Memory B cell (primary cell): ENCODE data around the gene SPINK4.

Experiments used
- ATAC-seq: fragments of 150-1000 bp; cut with Tn5 transposase; 2 replicates; pipeline ENCODE4 v1.10.0; 2021; ENCODE audit warnings: low read depth, mild to moderate bottlenecking, moderate library complexity
- DNase-seq, 2 donors: peaks; one replicate each; pipeline ENCODE4 v3.0.0; 2022; ENCODE audit warnings: low spot score in 2 of 2
- H3K27ac Mint-ChIP-seq: one replicate; pipeline ENCODE4 v1.8.0; 2022; ENCODE audit warnings: mild to moderate bottlenecking, moderate library complexity, mixed read lengths
- H3K27me3 Mint-ChIP-seq: one replicate; pipeline ENCODE4 v1.8.0; 2022; ENCODE audit warnings: mixed read lengths
- H3K36me3 Mint-ChIP-seq: one replicate; pipeline ENCODE4 v1.8.0; 2022; ENCODE audit warnings: mild to moderate bottlenecking, mixed read lengths
- H3K4me1 Mint-ChIP-seq: one replicate; pipeline ENCODE4 v1.8.0; 2022; ENCODE audit warnings: mixed read lengths
- H3K4me3 Mint-ChIP-seq: one replicate; pipeline ENCODE4 v1.8.0; 2022; ENCODE audit warnings: mild to moderate bottlenecking, moderate library complexity, mixed read lengths
- H3K9me3 Mint-ChIP-seq: one replicate; pipeline ENCODE4 v1.8.0; 2022; ENCODE audit warnings: mixed read lengths

SPINK4 gene

DNA sequence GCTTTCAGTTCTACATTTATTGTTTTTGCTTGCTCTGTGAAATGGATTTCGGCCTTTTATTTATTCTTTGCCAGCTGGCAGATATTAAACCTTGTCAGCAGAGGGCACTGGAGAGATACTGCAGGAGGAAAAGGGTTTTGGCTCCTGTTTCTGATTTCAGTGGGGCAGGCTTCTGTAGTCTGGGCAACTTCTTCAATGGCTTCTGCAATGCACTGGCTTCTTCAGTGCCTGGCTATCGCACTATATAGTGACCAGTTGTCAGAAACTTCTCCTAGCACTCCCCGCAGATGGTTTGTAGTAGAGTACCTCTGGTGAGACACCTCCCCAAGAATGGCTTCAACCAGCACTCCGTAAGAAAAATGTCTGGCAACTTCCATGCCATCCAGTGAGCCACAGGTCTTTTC lies 47.1 kb downstream of the SPINK4 start:
- H3K4me1 Mint-ChIP-seq: peaks cover 8% of the 10 kb centered on the region
- ATAC-seq: no peak
- H3K36me3 Mint-ChIP-seq: peaks cover 8% of the 10 kb centered on the region
- H3K27me3 Mint-ChIP-seq: no peaks in the 10 kb centered on the region
- peak overlapping the region; percentile 69 for H3K27ac Mint-ChIP-seq
- no peaks in the 10 kb centered on the region for H3K9me3 Mint-ChIP-seq
- no peak overlapping the region for H3K4me3 Mint-ChIP-seq
- peak; percentile 54 to 68 for DNase-seq

GRCh38 chr9:33288235-33288634 lies 48.3 kb downstream of the SPINK4 start:
- H3K36me3 Mint-ChIP-seq: peaks cover 12% of the 10 kb centered on the region
- no peak overlapping the region for H3K4me3 Mint-ChIP-seq
- H3K9me3 Mint-ChIP-seq: no peaks in the 10 kb centered on the region
- DNase-seq (no peak), ATAC-seq (no peak)
- peaks cover 17% of the 10 kb centered on the region for H3K4me1 Mint-ChIP-seq
- no peaks in the 10 kb centered on the region for H3K27me3 Mint-ChIP-seq
- no peak overlapping the region for H3K27ac Mint-ChIP-seq

- Mint-ChIP-seq H3K4me3 (no peak overlapping the region), H3K27ac (peak overlapping the region; percentile 99), H3K27me3 (no peaks in the 10 kb centered on the region), H3K4me1 (peaks cover 20% of the 10 kb centered on the region), H3K36me3 (peaks cover 14% of the 10 kb centered on the region), H3K9me3 (no peaks in the 10 kb centered on the region)
- ATAC-seq (no peak), DNase-seq (no peak)
Observed at GRCh38 chr9:33288828-33289483, 49.0 kb downstream of the SPINK4 start.

- peaks cover 22% of the 10 kb centered on the region for H3K4me1 Mint-ChIP-seq
- peak overlapping the region; percentile 99 for H3K27ac Mint-ChIP-seq
- ATAC-seq: no peak
Observed at GRCh38 chr9:33289496-33289895, 49.5 kb downstream of the SPINK4 start.

GRCh38 chr9:33289936-33290246 lies 49.9 kb downstream of the SPINK4 start:
- peak overlapping the region; percentile 99 for H3K27ac Mint-ChIP-seq
- H3K27me3 Mint-ChIP-seq: no peaks in the 10 kb centered on the region
- H3K4me3 Mint-ChIP-seq: peak overlapping the region; percentile 97
- no peak for DNase-seq
- H3K4me1 Mint-ChIP-seq: peaks cover 26% of the 10 kb centered on the region
- peaks cover 19% of the 10 kb centered on the region for H3K36me3 Mint-ChIP-seq
- ATAC-seq: no peak
- H3K9me3 Mint-ChIP-seq: no peaks in the 10 kb centered on the region

More at GRCh38 chr9:33289496-33289895, 49.5 kb downstream of the SPINK4 start:
- Mint-ChIP-seq H3K4me3 (peak overlapping the region; percentile 97), H3K27me3 (no peaks in the 10 kb centered on the region), H3K36me3 (peaks cover 15% of the 10 kb centered on the region), H3K9me3 (no peaks in the 10 kb centered on the region)
- peak in 1 of 2 donors; percentile 25 for DNase-seq

DNA sequence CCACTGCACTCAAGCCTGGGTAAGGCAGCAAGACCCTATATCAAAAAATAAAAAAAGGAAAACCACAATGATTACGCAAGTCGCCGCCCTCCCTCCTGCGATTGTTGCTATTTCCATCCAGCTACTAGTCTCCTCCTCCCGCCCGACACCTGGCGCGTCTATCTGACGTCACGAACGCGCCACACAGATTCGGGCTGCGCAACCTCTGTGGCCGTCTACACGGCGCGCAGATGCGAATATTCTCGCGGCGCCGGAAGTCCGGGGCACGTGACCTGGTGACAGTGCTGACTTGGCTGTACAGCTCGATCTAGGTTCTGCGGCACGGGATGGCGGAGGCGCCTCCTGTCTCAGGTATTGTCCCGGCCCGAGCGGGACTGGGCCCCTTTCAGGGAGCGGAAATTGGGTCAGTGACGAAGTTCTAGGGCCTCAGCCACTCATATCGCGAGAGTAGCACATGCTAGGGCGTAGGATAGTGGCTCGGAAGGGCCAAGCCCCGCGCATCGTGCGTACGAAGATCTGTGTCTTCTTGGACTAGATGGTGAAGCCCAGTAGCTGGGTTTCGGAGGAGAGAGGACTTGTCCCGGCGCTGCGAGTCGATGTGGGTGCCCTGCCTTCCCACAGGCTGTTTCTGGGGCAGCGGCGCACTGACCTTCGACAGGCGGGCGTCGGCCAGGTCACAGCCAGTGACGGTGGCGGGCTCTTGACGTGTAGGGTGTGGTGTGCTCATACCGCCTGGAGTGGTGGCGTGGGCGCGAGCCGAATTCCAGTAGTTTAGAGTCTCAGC lies 50.5 kb downstream of the SPINK4 start, which contains the start of gene NFX1:
TSS of gene NFX1 (plus strand) at position 270 of the 784 bp plus-strand sequence. CDS start at position 327, 57 bp downstream.
- Mint-ChIP-seq H3K4me1 (peaks cover 29% of the 10 kb centered on the region), H3K4me3 (peak within 1 kb of the TSS; percentile 97), H3K27me3 (no peaks in the 10 kb centered on the region), H3K9me3 (no peaks in the 10 kb centered on the region), H3K36me3 (peaks cover 20% of the 10 kb centered on the region), H3K27ac (peak within 1 kb of the TSS; percentile 99)
- ATAC-seq (peak; percentile 82), DNase-seq (peak; percentile 95 to 96)

DNA sequence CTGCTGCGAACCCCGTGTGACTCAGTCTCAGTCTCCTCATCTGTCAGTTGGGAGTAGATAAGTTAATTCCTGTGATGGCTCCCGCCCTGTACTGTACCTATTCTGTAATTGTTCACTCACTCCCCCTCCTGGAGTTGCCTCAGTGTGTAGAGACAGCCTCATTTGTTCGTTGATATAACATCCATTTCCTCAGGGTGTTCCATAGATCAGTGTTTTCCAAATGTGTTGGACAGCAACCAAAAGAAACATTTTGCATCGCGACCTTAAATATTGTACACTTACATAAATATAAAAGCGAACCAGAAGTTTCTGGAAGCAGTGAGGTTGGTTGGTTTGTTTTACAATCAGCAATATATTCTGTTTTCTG lies 51.0 kb downstream of the SPINK4 start:
- H3K4me3 Mint-ChIP-seq: peak overlapping the region; percentile 97
- peak overlapping the region; percentile 99 for H3K27ac Mint-ChIP-seq
- DNase-seq (no peak), ATAC-seq (no peak)
- H3K27me3 Mint-ChIP-seq: no peaks in the 10 kb centered on the region
- peaks cover 33% of the 10 kb centered on the region for H3K4me1 Mint-ChIP-seq
- peaks cover 23% of the 10 kb centered on the region for H3K36me3 Mint-ChIP-seq
- no peaks in the 10 kb centered on the region for H3K9me3 Mint-ChIP-seq

- Mint-ChIP-seq H3K36me3 (peaks cover 29% of the 10 kb centered on the region), H3K27ac (peak overlapping the region; percentile 87), H3K27me3 (no peaks in the 10 kb centered on the region), H3K9me3 (no peaks in the 10 kb centered on the region), H3K4me3 (peak overlapping the region; percentile 97), H3K4me1 (peaks cover 39% of the 10 kb centered on the region)
- DNase-seq: no peak
- no peak for ATAC-seq
Observed at GRCh38 chr9:33291901-33292300, 51.9 kb downstream of the SPINK4 start.

- peaks cover 57% of the 10 kb centered on the region for H3K4me1 Mint-ChIP-seq
- H3K4me3 Mint-ChIP-seq: no peak overlapping the region
- H3K27me3 Mint-ChIP-seq: no peaks in the 10 kb centered on the region
- DNase-seq (no peak), ATAC-seq (no peak)
- peak overlapping the region; percentile 87 for H3K27ac Mint-ChIP-seq
- H3K9me3 Mint-ChIP-seq: no peaks in the 10 kb centered on the region
- peaks cover 39% of the 10 kb centered on the region for H3K36me3 Mint-ChIP-seq
Observed at GRCh38 chr9:33293782-33294181, 53.8 kb downstream of the SPINK4 start.

- peaks cover 39% of the 10 kb centered on the region for H3K36me3 Mint-ChIP-seq
- peak overlapping the region; percentile 97 for H3K27ac Mint-ChIP-seq
Observed at GRCh38 chr9:33294670-33295432, 54.9 kb downstream of the SPINK4 start.

DNA sequence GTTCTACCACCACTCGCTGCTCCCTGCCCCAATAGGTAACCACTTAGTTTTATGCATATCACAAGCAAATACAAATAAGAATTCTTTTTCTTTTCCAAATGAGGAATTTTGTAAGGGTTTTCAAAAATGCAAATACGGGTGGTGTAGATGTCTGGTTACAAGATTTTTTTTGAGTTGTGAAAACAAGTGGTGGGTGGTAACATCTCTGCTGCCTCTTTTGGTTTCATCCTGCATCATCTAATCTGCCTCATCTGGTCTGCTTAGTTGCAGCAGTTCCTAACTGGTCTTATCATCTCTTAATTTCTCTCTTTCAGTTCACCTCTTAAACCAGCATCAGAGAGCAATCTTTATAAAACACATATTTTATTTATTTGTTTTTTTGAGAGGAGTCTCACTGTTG lies 55.6 kb downstream of the SPINK4 start:
- peak; percentile 18 for ATAC-seq
- no peak for DNase-seq
- peak overlapping the region; percentile 97 for H3K27ac Mint-ChIP-seq
- peaks cover 39% of the 10 kb centered on the region for H3K36me3 Mint-ChIP-seq
- H3K27me3 Mint-ChIP-seq: no peaks in the 10 kb centered on the region
- H3K4me1 Mint-ChIP-seq: peaks cover 66% of the 10 kb centered on the region
- H3K9me3 Mint-ChIP-seq: no peaks in the 10 kb centered on the region
- peak overlapping the region; percentile 55 for H3K4me3 Mint-ChIP-seq

More at GRCh38 chr9:33294670-33295432, 54.9 kb downstream of the SPINK4 start:
- H3K27me3 Mint-ChIP-seq: no peaks in the 10 kb centered on the region
- peaks cover 63% of the 10 kb centered on the region for H3K4me1 Mint-ChIP-seq
- no peaks in the 10 kb centered on the region for H3K9me3 Mint-ChIP-seq
- H3K4me3 Mint-ChIP-seq: peak overlapping the region; percentile 63
- ATAC-seq (no peak), DNase-seq (no peak)

- ATAC-seq (peak; percentile 95), DNase-seq (peak; percentile 52 to 75)
- Mint-ChIP-seq H3K27ac (peak overlapping the region; percentile 97), H3K4me1 (peaks cover 61% of the 10 kb centered on the region), H3K4me3 (peak overlapping the region; percentile 82), H3K9me3 (no peaks in the 10 kb centered on the region), H3K36me3 (peaks cover 34% of the 10 kb centered on the region), H3K27me3 (no peaks in the 10 kb centered on the region)
Observed at GRCh38 chr9:33297432-33297831, 57.5 kb downstream of the SPINK4 start.
